Measurements from ENCODE around the gene H2BK1. TPM values are rescaled to one million over a fixed set of nuclear protein-coding genes. Genes with fewer than 3 reads are reported as not detected.

H2BK1 gene
- total and polyA plus RNA-seq, 4 donors, result 0.52 TPM; not detected in 3

DNA sequence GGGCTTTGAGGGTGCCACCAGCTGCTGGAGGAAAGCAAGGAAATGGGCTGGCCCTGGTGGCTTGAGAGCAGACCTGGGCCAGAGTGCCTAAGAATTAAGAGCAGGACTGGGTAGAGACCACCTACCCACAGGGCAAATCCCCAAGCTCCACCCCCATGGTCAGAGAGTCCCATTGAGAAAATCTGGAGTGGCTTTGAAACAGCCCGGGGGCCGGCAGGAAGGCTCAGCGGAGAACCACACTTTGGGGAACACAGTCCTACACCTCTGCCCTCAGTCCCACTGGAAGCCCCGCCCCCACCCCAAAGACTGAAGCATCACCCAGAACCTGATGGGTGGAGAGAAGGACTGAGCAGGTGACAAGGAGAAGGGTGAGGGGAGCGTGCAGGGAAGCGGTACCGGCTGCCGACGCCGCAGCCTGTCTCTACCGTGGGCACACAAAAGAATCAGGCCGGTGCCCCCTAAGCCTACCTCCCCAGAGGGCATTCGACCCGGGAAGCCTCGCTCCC lies 34.6 kb upstream of the H2BK1 start:
- ATAC-seq (ENCODE audit: insufficient read depth, low FRiP score), result no peak
- no peaks in the 10 kb centered on the region for H3K9me3 ChIP-seq (ENCODE audit: control insufficient read depth in 4 of 4, insufficient read depth in 3 of 4, low read length in 3 of 4)
- no peak for TF ChIP-seq CTCF (IDR thresholded peaks at IDR 0.05; ENCODE audit: control extremely low read depth, extremely low read depth)
- peaks cover 0 to 26% (median 8%) of the 10 kb centered on the region in 4 donors for H3K36me3 ChIP-seq (ENCODE audit: control insufficient read depth in 4 of 4, insufficient read depth in 4 of 4, low read length in 4 of 4)
- H3K4me3 ChIP-seq, result no peak overlapping the region
- 5 to 12% methylated on average over 15 of the region's 15 CpGs for WGBS, 2 donors
- H3K9ac ChIP-seq (ENCODE audit: insufficient read depth in 1 of 2, low read length in 2 of 2), result no peak overlapping the region
- H3K27me3 ChIP-seq (ENCODE audit: control insufficient read depth in 3 of 3, insufficient read depth in 3 of 3, low read length in 2 of 3), result peaks cover 0 to 2% (median 0%) of the 10 kb centered on the region in 3 donors
- no peak for DNase-seq
- no peak overlapping the region for H3K27ac ChIP-seq (ENCODE audit: low read depth in 1 of 2, low read length in 1 of 2)
- H3K4me1 ChIP-seq (ENCODE audit: control insufficient read depth in 5 of 5, insufficient read depth in 5 of 5, low read length in 5 of 5), result peaks cover 0 to 48% (median 7%) of the 10 kb centered on the region in 5 donors

DNA sequence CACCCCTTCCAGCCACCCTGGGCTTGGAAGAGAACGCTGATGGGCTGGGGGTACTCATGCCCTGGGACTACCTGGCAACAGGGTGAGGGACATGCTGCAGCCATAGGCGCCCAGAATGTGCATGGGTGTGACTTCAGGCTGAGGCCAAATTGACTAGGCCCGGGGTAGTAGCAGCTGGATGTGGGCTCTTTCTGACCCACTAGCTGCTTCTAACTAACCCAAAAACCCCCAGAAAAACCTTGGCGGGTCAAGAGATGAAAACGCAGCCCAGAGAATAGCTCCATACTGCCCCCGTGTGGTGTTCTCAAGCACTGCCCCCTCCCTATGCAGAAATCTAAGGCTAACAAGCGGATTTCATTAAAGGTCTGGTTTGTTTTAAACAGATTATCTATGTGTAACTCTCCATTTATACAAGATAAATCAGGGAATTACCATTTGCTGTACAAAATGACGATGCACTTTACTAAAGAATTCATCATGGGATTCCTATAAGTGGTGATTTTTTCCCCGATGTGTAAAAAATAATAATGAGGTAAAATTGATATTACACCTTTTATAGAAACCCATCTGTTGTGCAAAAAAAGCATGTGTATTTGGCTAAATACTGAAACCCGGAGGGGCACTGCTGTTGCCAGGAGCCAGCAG lies 34.0 kb upstream of the H2BK1 start:
- DNase-seq (peak; percentile 70 to 73 (median 71)), ATAC-seq (ENCODE audit: insufficient read depth, low FRiP score) (no peak)
- 25 to 29% methylated on average over 10 of the region's 10 CpGs for WGBS, 2 donors
- Histone ChIP-seq H3K4me3 (no peak overlapping the region), H3K4me1 (ENCODE audit: control insufficient read depth in 5 of 5, insufficient read depth in 5 of 5, low read length in 5 of 5) (peaks cover 0 to 42% (median 7%) of the 10 kb centered on the region in 5 donors), H3K27ac (ENCODE audit: low read depth in 1 of 2, low read length in 1 of 2) (no peak overlapping the region), H3K36me3 (ENCODE audit: control insufficient read depth in 4 of 4, insufficient read depth in 4 of 4, low read length in 4 of 4) (peaks cover 0 to 28% (median 11%) of the 10 kb centered on the region in 4 donors), H3K27me3 (ENCODE audit: control insufficient read depth in 3 of 3, insufficient read depth in 3 of 3, low read length in 2 of 3) (peaks cover 0 to 2% (median 0%) of the 10 kb centered on the region in 3 donors), H3K9me3 (ENCODE audit: control insufficient read depth in 4 of 4, insufficient read depth in 3 of 4, low read length in 3 of 4) (no peaks in the 10 kb centered on the region), H3K9ac (ENCODE audit: insufficient read depth in 1 of 2, low read length in 2 of 2) (no peak overlapping the region)
- peak; percentile 64 for TF ChIP-seq CTCF (IDR thresholded peaks at IDR 0.05; ENCODE audit: control extremely low read depth, extremely low read depth)

- DNase-seq (peak in 1 of 3 donors; percentile 11), ATAC-seq (ENCODE audit: insufficient read depth, low FRiP score) (no peak)
- H3K4me1 ChIP-seq (ENCODE audit: control insufficient read depth in 5 of 5, insufficient read depth in 5 of 5, low read length in 5 of 5), result peaks cover 0 to 36% (median 7%) of the 10 kb centered on the region in 5 donors
These were observed 33.3 kb upstream of the H2BK1 start for GRCh38 chr7:151243408-151244195.

More at GRCh38 chr7:151243408-151244195, 33.3 kb upstream of the H2BK1 start:
- TF ChIP-seq CTCF (IDR thresholded peaks at IDR 0.05; ENCODE audit: control extremely low read depth, extremely low read depth), result no peak
- Histone ChIP-seq H3K27me3 (ENCODE audit: control insufficient read depth in 3 of 3, insufficient read depth in 3 of 3, low read length in 2 of 3) (peaks cover 0 to 2% (median 0%) of the 10 kb centered on the region in 3 donors), H3K27ac (ENCODE audit: low read depth in 1 of 2, low read length in 1 of 2) (no peak overlapping the region), H3K36me3 (ENCODE audit: control insufficient read depth in 4 of 4, insufficient read depth in 4 of 4, low read length in 4 of 4) (peaks cover 0 to 28% (median 15%) of the 10 kb centered on the region in 4 donors), H3K9me3 (ENCODE audit: control insufficient read depth in 4 of 4, insufficient read depth in 3 of 4, low read length in 3 of 4) (no peaks in the 10 kb centered on the region), H3K4me3 (no peak overlapping the region), H3K9ac (ENCODE audit: insufficient read depth in 1 of 2, low read length in 2 of 2) (no peak overlapping the region)
- WGBS, 2 donors, result 28 to 45% methylated on average over 17 of the region's 17 CpGs
